Measurements from ENCODE around the gene LGR6. TPM values are rescaled to one million over a fixed set of nuclear protein-coding genes. Genes with fewer than 3 reads are reported as not detected.

LGR6 gene
- total RNA-seq, 4 donors from 2014 or later: 1.6 to 4.9 (median 4.1) TPM

DNA sequence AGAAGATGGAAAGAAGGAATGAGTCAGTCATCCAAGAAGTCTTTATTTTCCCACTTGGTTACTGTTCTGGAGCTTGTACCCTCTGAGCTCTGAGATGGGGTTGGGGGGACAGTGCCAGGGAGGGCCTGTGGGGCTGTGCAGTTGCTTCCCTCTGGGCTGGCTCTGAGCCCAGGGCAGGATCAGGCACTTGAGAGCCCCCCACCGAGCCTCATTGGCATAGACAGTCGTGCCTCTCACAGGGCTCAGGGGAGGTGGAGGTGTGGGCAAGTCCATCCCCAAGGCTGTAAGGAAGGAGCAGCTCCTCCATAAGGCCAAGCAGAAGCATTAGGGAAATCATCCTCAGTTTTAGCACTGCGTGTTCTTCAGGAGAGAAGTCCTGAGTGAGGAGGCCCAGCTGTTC, 46.6 kb upstream of the LGR6 start:
- TF ChIP-seq POLR2AphosphoS5 (IDR thresholded peaks at IDR 0.05): no peak
- no peak for TF ChIP-seq CTCF (IDR thresholded peaks at IDR 0.05)
- no peak for TF ChIP-seq POLR2A (IDR thresholded peaks at IDR 0.05)
- no peak for TF ChIP-seq EP300 (IDR thresholded peaks at IDR 0.05)
- H3K4me1 ChIP-seq: peaks cover 27% of the 10 kb centered on the region
- no peak overlapping the region for H3K4me3 ChIP-seq
- 69% methylated on average over 3 of the region's 3 CpGs for WGBS
- H3K9me3 ChIP-seq: no peaks in the 10 kb centered on the region
- H3K36me3 ChIP-seq: no peaks in the 10 kb centered on the region
- DNase-seq (ENCODE audit: low spot score in 2 of 2): no peak
- H3K27me3 ChIP-seq: no peaks in the 10 kb centered on the region
- no peak overlapping the region for H3K27ac ChIP-seq

DNA sequence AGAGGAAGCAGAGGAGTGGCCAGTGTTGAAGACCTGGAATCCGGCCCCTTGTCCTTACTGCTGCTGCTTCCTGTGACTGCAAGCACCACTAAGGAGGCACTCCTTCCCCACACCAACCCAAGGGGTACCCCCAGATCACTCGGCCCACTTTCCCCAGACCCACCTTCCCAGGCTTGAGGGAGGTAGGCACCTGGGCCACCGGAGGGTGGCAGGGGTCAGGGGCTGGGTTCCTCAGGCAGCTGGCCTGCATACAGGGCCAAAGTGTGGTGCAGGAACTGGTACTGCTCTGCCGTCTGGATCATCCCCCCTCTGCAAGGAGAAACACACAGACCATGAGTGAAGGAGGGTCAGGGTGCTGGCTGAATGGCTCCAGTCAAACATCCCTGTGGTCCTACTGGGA, 45.2 kb upstream of the LGR6 start:
- no peaks in the 10 kb centered on the region for H3K27me3 ChIP-seq
- 91% methylated on average over 4 of the region's 4 CpGs for WGBS
- H3K27ac ChIP-seq: no peak overlapping the region
- no peak overlapping the region for H3K4me3 ChIP-seq
- H3K4me1 ChIP-seq: peaks cover 13% of the 10 kb centered on the region
- no peak for DNase-seq (ENCODE audit: low spot score in 2 of 2)
- TF ChIP-seq EP300 (IDR thresholded peaks at IDR 0.05) (no peak), POLR2A (IDR thresholded peaks at IDR 0.05) (no peak), CTCF (IDR thresholded peaks at IDR 0.05) (no peak), POLR2AphosphoS5 (IDR thresholded peaks at IDR 0.05) (no peak)
- no peaks in the 10 kb centered on the region for H3K36me3 ChIP-seq
- H3K9me3 ChIP-seq: no peaks in the 10 kb centered on the region

GRCh38 chr1:202149566-202149965, 44.0 kb upstream of the LGR6 start:
- Histone ChIP-seq H3K27me3 (no peaks in the 10 kb centered on the region), H3K27ac (no peak overlapping the region), H3K9me3 (no peaks in the 10 kb centered on the region), H3K36me3 (no peaks in the 10 kb centered on the region), H3K4me1 (peaks cover 15% of the 10 kb centered on the region), H3K4me3 (no peak overlapping the region)
- no peak for DNase-seq (ENCODE audit: low spot score in 2 of 2)
- TF ChIP-seq POLR2AphosphoS5 (IDR thresholded peaks at IDR 0.05): no peak
- TF ChIP-seq EP300 (IDR thresholded peaks at IDR 0.05): no peak
- TF ChIP-seq CTCF (IDR thresholded peaks at IDR 0.05): no peak
- 74% methylated on average over 4 of the region's 4 CpGs for WGBS

GRCh38 chr1:202150187-202150586, 43.4 kb upstream of the LGR6 start:
- no peak overlapping the region for H3K4me3 ChIP-seq
- no peak for TF ChIP-seq POLR2A (IDR thresholded peaks at IDR 0.05)
- TF ChIP-seq EP300 (IDR thresholded peaks at IDR 0.05): no peak
- TF ChIP-seq CTCF (IDR thresholded peaks at IDR 0.05): no peak
- TF ChIP-seq POLR2AphosphoS5 (IDR thresholded peaks at IDR 0.05): no peak
- no peak overlapping the region for H3K27ac ChIP-seq
- 91% methylated on average over 9 of the region's 9 CpGs for WGBS
- H3K4me1 ChIP-seq: peaks cover 17% of the 10 kb centered on the region
- DNase-seq (ENCODE audit: low spot score in 2 of 2): no peak
- no peaks in the 10 kb centered on the region for H3K36me3 ChIP-seq
- no peaks in the 10 kb centered on the region for H3K27me3 ChIP-seq
- no peaks in the 10 kb centered on the region for H3K9me3 ChIP-seq

DNA sequence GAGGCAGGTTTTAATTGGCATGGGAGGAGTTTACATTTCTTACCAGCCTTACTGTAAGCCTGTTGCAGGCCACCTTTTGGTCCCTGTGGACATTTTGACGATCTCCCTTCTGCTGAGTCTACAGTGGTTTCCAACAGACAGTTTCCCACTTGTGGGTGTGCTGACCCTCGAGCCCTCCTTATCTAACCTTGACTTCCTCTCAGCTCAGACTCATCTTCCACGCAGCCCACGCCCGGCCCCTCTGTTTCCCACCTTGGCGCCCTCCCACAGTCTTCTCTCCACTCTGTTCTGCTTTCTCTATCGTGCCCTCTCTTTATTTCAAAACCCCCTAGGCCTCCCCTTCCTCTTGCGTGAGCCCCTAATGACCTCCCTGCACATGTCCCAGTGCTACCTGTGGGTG, 43.0 kb upstream of the LGR6 start:
- Histone ChIP-seq H3K4me3 (no peak overlapping the region), H3K27me3 (no peaks in the 10 kb centered on the region), H3K4me1 (peaks cover 16% of the 10 kb centered on the region), H3K9me3 (no peaks in the 10 kb centered on the region), H3K27ac (no peak overlapping the region), H3K36me3 (no peaks in the 10 kb centered on the region)
- no peak for DNase-seq (ENCODE audit: low spot score in 2 of 2)
- WGBS: 97% methylated on average over 8 of the region's 8 CpGs
- TF ChIP-seq POLR2AphosphoS5 (IDR thresholded peaks at IDR 0.05) (no peak), CTCF (IDR thresholded peaks at IDR 0.05) (no peak), EP300 (IDR thresholded peaks at IDR 0.05) (no peak), POLR2A (IDR thresholded peaks at IDR 0.05) (no peak)

Measured in suprapubic skin (tissue), 4 donors.